AML-193 (cell line): ENCODE measurements around the gene KMT2E.
"Not testable (repeated sequence)": the region's sequence is repeated elsewhere in the genome, so short reads cannot be mapped to it uniquely, and the experiment has no call there.

ENCODE experiments used
- DNase-seq, 2 experiments: peaks; one replicate each; lab custom pipeline; 2025; lab: John Stamatoyannopoulos, UW

KMT2E gene

GRCh38 chr7:104983578-104984539 is 30.1 kb upstream of the KMT2E start:
- DNase-seq: peak; percentile 84 to 87

GRCh38 chr7:104984585-104985258 is 29.3 kb upstream of the KMT2E start:
- DNase-seq: no peak

- DNase-seq: no peak
These were observed 28.8 kb upstream of the KMT2E start for GRCh38 chr7:104985259-104985617.

- DNase-seq: no peak
These were observed 27.3 kb upstream of the KMT2E start for GRCh38 chr7:104986628-104987259.

- DNase-seq: not testable (repeated sequence)
These were observed 26.6 kb upstream of the KMT2E start for GRCh38 chr7:104987403-104987802.

- no peak for DNase-seq
These were observed 23.0 kb upstream of the KMT2E start for GRCh38 chr7:104990983-104991382.

GRCh38 chr7:104992306-104992705 is 21.7 kb upstream of the KMT2E start:
- no peak for DNase-seq

- DNase-seq: no peak
These were observed 20.7 kb upstream of the KMT2E start for GRCh38 chr7:104993217-104993862.

GRCh38 chr7:104998040-104998752 is 15.8 kb upstream of the KMT2E start:
- no peak for DNase-seq

GRCh38 chr7:105000200-105000599 is 13.8 kb upstream of the KMT2E start:
- DNase-seq: no peak

GRCh38 chr7:105000927-105001336 is 13.1 kb upstream of the KMT2E start:
- no peak for DNase-seq

- no peak for DNase-seq
These were observed 12.3 kb upstream of the KMT2E start for GRCh38 chr7:105001652-105002184.

- no peak for DNase-seq
These were observed 10.7 kb upstream of the KMT2E start for GRCh38 chr7:105003275-105003674.

GRCh38 chr7:105003872-105004510 is 10.0 kb upstream of the KMT2E start:
- no peak for DNase-seq

- not testable (repeated sequence) for DNase-seq
These were observed 9.0 kb upstream of the KMT2E start for GRCh38 chr7:105005006-105005405.

GRCh38 chr7:105005486-105005885 is 8.5 kb upstream of the KMT2E start:
- DNase-seq: not testable (repeated sequence)

- DNase-seq: no peak
These were observed 7.5 kb upstream of the KMT2E start for GRCh38 chr7:105006367-105007136.

GRCh38 chr7:105007298-105007697 is 6.7 kb upstream of the KMT2E start:
- DNase-seq: no peak

- no peak for DNase-seq
These were observed 4.1 kb upstream of the KMT2E start for GRCh38 chr7:105009667-105010503.
